GM12873 (cell line): ENCODE measurements around the gene SBF2.

ENCODE experiments used
- TF ChIP-seq, protein P1 (sequence below): IDR thresholded peaks from 2 replicates; pipeline ENCODE4 v1.5.1; 2012; ENCODE audit warnings: low read depth, mild to moderate bottlenecking, moderate library complexity, low read length, control low read depth; ENCODE audit not compliant: insufficient read depth; ENCODE audit errors: missing control alignments

SBF2 gene

DNA sequence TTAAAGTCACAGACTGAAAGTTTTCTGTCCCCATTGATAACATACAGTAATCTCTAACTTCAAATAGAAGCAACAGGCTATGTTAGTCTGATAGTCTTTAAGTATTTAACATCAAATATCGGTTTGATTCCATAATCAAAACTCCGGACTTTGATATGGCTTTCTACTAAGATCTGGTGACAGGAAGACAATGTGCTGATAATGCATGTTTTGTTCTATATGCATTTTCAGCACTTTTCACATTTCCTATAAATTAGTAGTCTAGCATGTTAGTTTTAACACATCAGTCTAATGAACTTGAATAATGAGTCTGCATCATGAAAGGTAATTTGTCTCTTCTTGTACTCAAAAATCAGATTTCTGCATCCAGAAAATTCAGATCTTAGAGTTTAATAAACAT lies 252.7 kb downstream of the SBF2 start:
- TF ChIP-seq, protein P1, sequence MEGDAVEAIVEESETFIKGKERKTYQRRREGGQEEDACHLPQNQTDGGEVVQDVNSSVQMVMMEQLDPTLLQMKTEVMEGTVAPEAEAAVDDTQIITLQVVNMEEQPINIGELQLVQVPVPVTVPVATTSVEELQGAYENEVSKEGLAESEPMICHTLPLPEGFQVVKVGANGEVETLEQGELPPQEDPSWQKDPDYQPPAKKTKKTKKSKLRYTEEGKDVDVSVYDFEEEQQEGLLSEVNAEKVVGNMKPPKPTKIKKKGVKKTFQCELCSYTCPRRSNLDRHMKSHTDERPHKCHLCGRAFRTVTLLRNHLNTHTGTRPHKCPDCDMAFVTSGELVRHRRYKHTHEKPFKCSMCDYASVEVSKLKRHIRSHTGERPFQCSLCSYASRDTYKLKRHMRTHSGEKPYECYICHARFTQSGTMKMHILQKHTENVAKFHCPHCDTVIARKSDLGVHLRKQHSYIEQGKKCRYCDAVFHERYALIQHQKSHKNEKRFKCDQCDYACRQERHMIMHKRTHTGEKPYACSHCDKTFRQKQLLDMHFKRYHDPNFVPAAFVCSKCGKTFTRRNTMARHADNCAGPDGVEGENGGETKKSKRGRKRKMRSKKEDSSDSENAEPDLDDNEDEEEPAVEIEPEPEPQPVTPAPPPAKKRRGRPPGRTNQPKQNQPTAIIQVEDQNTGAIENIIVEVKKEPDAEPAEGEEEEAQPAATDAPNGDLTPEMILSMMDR, result no peak

DNA sequence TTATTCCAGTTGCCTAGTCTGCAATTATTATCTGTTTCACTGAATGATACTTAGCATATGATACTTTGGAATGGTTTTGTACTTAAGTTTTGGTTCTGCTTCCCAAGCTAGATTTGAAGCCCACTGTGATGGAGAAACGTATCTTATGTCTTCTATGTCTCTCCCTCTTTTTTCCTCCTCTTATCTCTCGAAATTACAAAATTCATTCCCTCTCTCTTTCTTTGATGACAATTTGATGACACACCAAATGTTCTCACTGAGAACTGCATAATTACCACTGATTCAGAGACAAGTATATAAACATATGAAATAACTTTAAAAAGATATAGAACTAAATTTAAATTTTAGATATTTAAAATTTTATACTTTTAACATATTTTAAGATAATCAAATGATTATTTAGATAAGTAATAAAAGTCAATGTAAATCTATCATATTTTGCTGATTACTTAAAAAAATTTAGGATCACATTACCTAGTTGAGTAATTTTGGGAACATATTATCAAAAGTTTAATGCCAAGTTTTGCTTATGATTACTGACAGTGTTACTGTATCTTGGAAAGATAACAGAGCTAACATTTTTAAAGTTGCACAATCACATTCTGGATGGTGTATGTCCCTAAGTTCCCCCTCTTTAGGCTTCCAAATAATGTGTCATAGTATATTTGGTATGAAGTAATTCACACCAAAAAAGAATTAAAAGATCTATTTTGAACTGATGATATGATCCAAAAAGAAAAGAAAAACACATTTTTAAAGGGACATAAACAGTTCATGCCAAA lies 255.3 kb downstream of the SBF2 start:
- TF ChIP-seq, protein P1, result no peak

GRCh38 chr11:10032935-10033334 lies 261.1 kb downstream of the SBF2 start:
- TF ChIP-seq, protein P1, result no peak

- TF ChIP-seq, protein P1, result no peak
Measured at GRCh38 chr11:10030122-10030490, 263.9 kb downstream of the SBF2 start.

DNA sequence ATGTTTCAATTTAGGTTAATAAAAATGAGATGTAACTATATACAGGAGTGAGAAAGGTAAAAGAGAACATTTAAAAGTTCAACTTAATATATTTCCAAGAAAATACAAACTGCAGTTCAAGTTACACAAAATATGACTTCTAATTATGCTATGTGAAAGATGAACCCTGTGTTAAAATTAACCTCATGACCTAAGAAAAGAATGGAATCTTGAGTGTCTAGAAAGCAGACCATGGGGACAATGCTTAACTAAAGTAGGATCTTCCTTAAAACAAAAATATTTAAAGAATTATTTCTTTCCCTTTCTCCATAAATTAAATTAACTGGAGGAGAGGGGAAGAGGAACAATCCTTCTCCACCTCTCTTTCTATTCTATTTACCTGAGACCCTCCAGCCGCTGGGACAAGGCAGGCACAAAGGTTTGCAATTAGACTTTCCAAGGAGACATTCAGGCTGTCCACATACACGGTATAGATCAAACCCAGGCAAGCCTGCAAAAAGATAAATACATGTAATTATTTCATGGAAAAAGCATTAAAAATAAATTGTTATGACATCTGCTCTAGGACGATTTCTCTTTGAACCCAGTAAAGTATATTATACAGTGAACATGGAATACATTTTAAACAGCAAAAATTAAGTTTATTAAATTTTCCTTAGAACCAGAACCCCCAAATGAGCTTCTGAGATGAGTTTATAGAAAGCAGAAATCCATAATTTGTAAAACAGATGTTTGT lies 264.5 kb downstream of the SBF2 start:
- TF ChIP-seq, protein P1, result no peak

DNA sequence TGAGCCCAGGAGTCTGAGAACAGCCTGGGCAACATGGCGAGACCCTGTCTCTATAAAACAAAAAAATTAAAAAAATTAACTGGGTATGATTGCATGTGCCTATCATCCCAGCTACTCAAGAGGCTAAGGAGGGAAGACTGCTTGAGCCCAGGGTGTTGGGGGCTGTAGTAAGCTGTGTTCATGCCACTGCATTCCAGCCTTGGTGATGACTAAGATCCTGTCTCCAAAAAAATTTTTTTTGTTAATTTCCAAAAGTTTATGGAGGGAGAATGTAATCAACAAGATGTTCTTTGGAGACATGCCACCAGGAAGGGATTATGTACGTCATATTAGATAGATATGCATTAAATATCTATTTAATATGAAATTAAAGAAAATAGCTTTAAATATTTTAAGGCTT lies 267.5 kb downstream of the SBF2 start:
- TF ChIP-seq, protein P1, result no peak

- TF ChIP-seq, protein P1, result no peak
Measured at GRCh38 chr11:10023212-10023611, 270.8 kb downstream of the SBF2 start.
